Muscle of leg (tissue), 11 donors: ENCODE data around the gene VPS51. TPM values are rescaled to one million over a fixed set of nuclear protein-coding genes. Genes with fewer than 3 reads are reported as not detected.

Source experiments
- DNase-seq: peaks from one replicate; pipeline ENCODE4 v3.0.0; 2013
- H3K27ac ChIP-seq: one replicate; pipeline ENCODE4 v1.5.1; 2013; ENCODE audit warnings: mild to moderate bottlenecking, low read length, control low read depth
- H3K27me3 ChIP-seq: one replicate; pipeline ENCODE4 v1.6.1; 2013; ENCODE audit warnings: low read length; ENCODE audit not compliant: control insufficient read depth, insufficient read depth
- H3K36me3 ChIP-seq: one replicate; pipeline ENCODE4 v1.6.1; 2013; ENCODE audit warnings: low read length; ENCODE audit not compliant: control insufficient read depth, insufficient read depth
- H3K4me1 ChIP-seq: one replicate; pipeline ENCODE4 v1.6.1; 2013; ENCODE audit warnings: low read length; ENCODE audit not compliant: control insufficient read depth, insufficient read depth
- H3K4me3 ChIP-seq: one replicate; pipeline ENCODE4 v1.5.1; 2013; ENCODE audit warnings: low read length, control low read depth
- H3K9me3 ChIP-seq: replicated peaks from 2 replicates; pipeline ENCODE4 v1.6.1; 2013; ENCODE audit warnings: low read depth, low read length; ENCODE audit not compliant: control insufficient read depth
- WGBS: methylation state at CpG from one replicate; pipeline ENCODE4 v1.1.5; 2013; ENCODE audit warnings: missing lambda C conversion rate; ENCODE audit not compliant: insufficient coverage; 5-methylcytosine and 5-hydroxymethylcytosine counted together
- polyA plus RNA-seq, 8 donors: library from polyadenylated mRNA; unstranded; fragments of 120-200 nt; gene quantifications; one replicate each; pipeline versions ENCODE4 v1.2.1 to v1.2.3, GENCODE V29; 2013; ENCODE audit warnings: inconsistent platforms in 1 of 8, low replicate concordance in 1 of 8; ENCODE audit not compliant: insufficient read length in 8 of 8, insufficient read depth in 1 of 8
- total RNA-seq: library from RNA; stranded (reverse); fragments of 120-200 nt; gene quantifications from one replicate; pipeline ENCODE4 v1.2.4, GENCODE V29; 2013

VPS51 gene
- total and polyA plus RNA-seq, 9 donors: 109 to 147 (median 135) TPM

- DNase-seq: peak; percentile 92
- Histone ChIP-seq H3K9me3 (peaks cover 4% of the 10 kb centered on the region), H3K4me3 (no peak overlapping the region), H3K27me3 (peaks cover 2% of the 10 kb centered on the region), H3K27ac (peak overlapping the region; percentile 67), H3K4me1 (peaks cover 14% of the 10 kb centered on the region), H3K36me3 (no peaks in the 10 kb centered on the region)
- WGBS: 6% methylated on average over 10 of the region's 12 CpGs
Measured at GRCh38 chr11:65150509-65151299, 54.7 kb downstream of the VPS51 start.

- WGBS: 56% methylated on average over 3 of the region's 3 CpGs
- peak overlapping the region; percentile 67 for H3K27ac ChIP-seq
- H3K4me3 ChIP-seq: no peak overlapping the region
- peaks cover 4% of the 10 kb centered on the region for H3K9me3 ChIP-seq
- DNase-seq: no peak
- no peaks in the 10 kb centered on the region for H3K36me3 ChIP-seq
- peaks cover 14% of the 10 kb centered on the region for H3K4me1 ChIP-seq
- peaks cover 2% of the 10 kb centered on the region for H3K27me3 ChIP-seq
Measured at GRCh38 chr11:65151331-65151899, 55.4 kb downstream of the VPS51 start.

- Histone ChIP-seq H3K27me3 (peaks cover 2% of the 10 kb centered on the region), H3K4me3 (no peak overlapping the region), H3K9me3 (peaks cover 4% of the 10 kb centered on the region), H3K36me3 (no peaks in the 10 kb centered on the region), H3K27ac (no peak overlapping the region), H3K4me1 (peaks cover 14% of the 10 kb centered on the region)
- DNase-seq: no peak
- WGBS: 53% methylated on average over 2 of the region's 2 CpGs
Measured at GRCh38 chr11:65152122-65152521, 56.1 kb downstream of the VPS51 start.

- DNase-seq: no peak
- H3K36me3 ChIP-seq: no peaks in the 10 kb centered on the region
- no peaks in the 10 kb centered on the region for H3K4me1 ChIP-seq
- WGBS: no CpG with 5 or more reads among the region's 3 CpGs
- H3K4me3 ChIP-seq: no peak overlapping the region
- peaks cover 5% of the 10 kb centered on the region for H3K27me3 ChIP-seq
- H3K9me3 ChIP-seq: no peaks in the 10 kb centered on the region
- H3K27ac ChIP-seq: no peak overlapping the region
Measured at GRCh38 chr11:65156256-65156655, 60.2 kb downstream of the VPS51 start.

GRCh38 chr11:65156926-65157325, 60.9 kb downstream of the VPS51 start:
- no peaks in the 10 kb centered on the region for H3K36me3 ChIP-seq
- DNase-seq: no peak
- H3K9me3 ChIP-seq: no peaks in the 10 kb centered on the region
- H3K27ac ChIP-seq: no peak overlapping the region
- H3K4me1 ChIP-seq: no peaks in the 10 kb centered on the region
- 89% methylated on average over 3 of the region's 3 CpGs for WGBS
- peaks cover 5% of the 10 kb centered on the region for H3K27me3 ChIP-seq
- no peak overlapping the region for H3K4me3 ChIP-seq

GRCh38 chr11:65157336-65157735, 61.3 kb downstream of the VPS51 start:
- H3K9me3 ChIP-seq: no peaks in the 10 kb centered on the region
- H3K27ac ChIP-seq: no peak overlapping the region
- no peak for DNase-seq
- WGBS: 65% methylated on average over 3 of the region's 3 CpGs
- no peak overlapping the region for H3K4me3 ChIP-seq
- peaks cover 5% of the 10 kb centered on the region for H3K27me3 ChIP-seq
- no peaks in the 10 kb centered on the region for H3K4me1 ChIP-seq
- no peaks in the 10 kb centered on the region for H3K36me3 ChIP-seq

GRCh38 chr11:65159012-65159411, 63.0 kb downstream of the VPS51 start:
- no peak overlapping the region for H3K27ac ChIP-seq
- no peaks in the 10 kb centered on the region for H3K36me3 ChIP-seq
- H3K4me1 ChIP-seq: no peaks in the 10 kb centered on the region
- H3K4me3 ChIP-seq: no peak overlapping the region
- no peak for DNase-seq
- H3K9me3 ChIP-seq: no peaks in the 10 kb centered on the region
- peaks cover 2% of the 10 kb centered on the region for H3K27me3 ChIP-seq
- no CpG with 5 or more reads among the region's 5 CpGs for WGBS

- DNase-seq: no peak
- H3K27me3 ChIP-seq: peaks cover 2% of the 10 kb centered on the region
- H3K9me3 ChIP-seq: no peaks in the 10 kb centered on the region
- H3K36me3 ChIP-seq: no peaks in the 10 kb centered on the region
- H3K4me3 ChIP-seq: no peak overlapping the region
- H3K4me1 ChIP-seq: no peaks in the 10 kb centered on the region
- WGBS: no CpG with 5 or more reads among the region's 3 CpGs
- H3K27ac ChIP-seq: no peak overlapping the region
Measured at GRCh38 chr11:65160643-65161042, 64.6 kb downstream of the VPS51 start.

Other genes starting within 250 kb of the VPS51 start
- 46.1 TPM for gene EHD1, start 217.6 kb upstream of the VPS51 start, total RNA-seq
- gene EHD1, start 217.6 kb upstream of the VPS51 start, polyA plus RNA-seq: 100 to 1,000 TPM in 4 of 8 donors, 10 to 100 TPM in 4; 86.2 to 117 (median 96.7) TPM
- 7.5 TPM for gene ATG2A, start 179.0 kb upstream of the VPS51 start, total RNA-seq
- gene ATG2A, start 179.0 kb upstream of the VPS51 start, polyA plus RNA-seq: 10 to 100 TPM in 7 of 8 donors, 1 to 10 TPM in 1; 10.0 to 16.0 (median 13.0) TPM
- gene PPP2R5B, start 171.5 kb upstream of the VPS51 start, total RNA-seq: 5.6 TPM
- 10 to 100 TPM; 10.0 to 16.9 (median 12.1) TPM for gene PPP2R5B, start 171.5 kb upstream of the VPS51 start, polyA plus RNA-seq
- gene GPHA2, start 160.3 kb upstream of the VPS51 start, total RNA-seq: not detected
- under 1 TPM in 4 of 8 donors, not detected in 4; 0.15 to 0.53 (median 0.24) TPM for gene GPHA2, start 160.3 kb upstream of the VPS51 start, polyA plus RNA-seq
- not detected for gene MAJIN, start 124.1 kb upstream of the VPS51 start, total RNA-seq
- not detected for gene MAJIN, start 124.1 kb upstream of the VPS51 start, polyA plus RNA-seq
- 0.62 TPM for gene BATF2, start 99.2 kb upstream of the VPS51 start, total RNA-seq
- gene BATF2, start 99.2 kb upstream of the VPS51 start, polyA plus RNA-seq: 1 to 10 TPM in 4 of 8 donors, under 1 TPM in 4; 0.84 to 1.9 (median 1.1) TPM
- gene ARL2, start 82.1 kb upstream of the VPS51 start, total RNA-seq: 84.6 TPM
- gene ARL2, start 82.1 kb upstream of the VPS51 start, polyA plus RNA-seq: 100 to 1,000 TPM in 1 of 8 donors, 10 to 100 TPM in 7; 80.5 to 101 (median 89.1) TPM
- gene SNX15, start 68.8 kb upstream of the VPS51 start, total RNA-seq: 18.3 TPM
- gene SNX15, start 68.8 kb upstream of the VPS51 start, polyA plus RNA-seq: 10 to 100 TPM; 19.6 to 29.6 (median 23.2) TPM
- 6.7 TPM for gene SAC3D1, start 55.0 kb upstream of the VPS51 start, total RNA-seq
- 10 to 100 TPM; 12.5 to 16.0 (median 15.1) TPM for gene SAC3D1, start 55.0 kb upstream of the VPS51 start, polyA plus RNA-seq
- gene NAALADL1, start 37.7 kb upstream of the VPS51 start, total RNA-seq: 13.6 TPM
- 10 to 100 TPM in 5 of 8 donors, 1 to 10 TPM in 3; 6.2 to 14.0 (median 10.7) TPM for gene NAALADL1, start 37.7 kb upstream of the VPS51 start, polyA plus RNA-seq
- 6.6 TPM for gene CDCA5, start 12.2 kb upstream of the VPS51 start, total RNA-seq
- gene CDCA5, start 12.2 kb upstream of the VPS51 start, polyA plus RNA-seq: 10 to 100 TPM in 7 of 8 donors, 1 to 10 TPM in 1; 9.7 to 17.0 (median 14.4) TPM
- gene ZFPL1, start 12.0 kb upstream of the VPS51 start, total RNA-seq: 23.2 TPM
- 10 to 100 TPM; 20.6 to 26.3 (median 24.0) TPM for gene ZFPL1, start 12.0 kb upstream of the VPS51 start, polyA plus RNA-seq
- gene TM7SF2, start 15.7 kb downstream of the VPS51 start, total RNA-seq: 6.5 TPM
- gene TM7SF2, start 15.7 kb downstream of the VPS51 start, polyA plus RNA-seq: 10 to 100 TPM in 1 of 8 donors, 1 to 10 TPM in 7; 4.1 to 14.4 (median 7.5) TPM
- 5.1 TPM for gene ZNHIT2, start 21.5 kb downstream of the VPS51 start, total RNA-seq
- gene ZNHIT2, start 21.5 kb downstream of the VPS51 start, polyA plus RNA-seq: 1 to 10 TPM; 4.2 to 6.0 (median 4.8) TPM
- 998 TPM for gene FAU, start 25.9 kb downstream of the VPS51 start, total RNA-seq
- gene FAU, start 25.9 kb downstream of the VPS51 start, polyA plus RNA-seq: 1,000 to 10,000 TPM in 7 of 8 donors, 100 to 1,000 TPM in 1; 971 to 1,242 (median 1,085) TPM
- gene MRPL49, start 26.1 kb downstream of the VPS51 start, total RNA-seq: 30.3 TPM
- gene MRPL49, start 26.1 kb downstream of the VPS51 start, polyA plus RNA-seq: 10 to 100 TPM; 19.5 to 31.1 (median 25.4) TPM
- 10.0 TPM for gene SYVN1, start 38.3 kb downstream of the VPS51 start, total RNA-seq
- 10 to 100 TPM; 31.1 to 53.4 (median 41.1) TPM for gene SYVN1, start 38.3 kb downstream of the VPS51 start, polyA plus RNA-seq
- gene SPDYC, start 74.0 kb downstream of the VPS51 start, total RNA-seq: not detected
- under 1 TPM in 1 of 8 donors, not detected in 7; 0.16 TPM for gene SPDYC, start 74.0 kb downstream of the VPS51 start, polyA plus RNA-seq
- 46.7 TPM for gene CAPN1, start 85.7 kb downstream of the VPS51 start, total RNA-seq
- 10 to 100 TPM; 69.1 to 90.2 (median 80.1) TPM for gene CAPN1, start 85.7 kb downstream of the VPS51 start, polyA plus RNA-seq
- 18.8 TPM for gene POLA2, start 165.7 kb downstream of the VPS51 start, total RNA-seq
- 10 to 100 TPM; 35.4 to 64.7 (median 51.6) TPM for gene POLA2, start 165.7 kb downstream of the VPS51 start, polyA plus RNA-seq
- gene CDC42EP2, start 218.7 kb downstream of the VPS51 start, total RNA-seq: 20.8 TPM
- gene CDC42EP2, start 218.7 kb downstream of the VPS51 start, polyA plus RNA-seq: 10 to 100 TPM; 26.9 to 42.4 (median 35.4) TPM
- gene DPF2, start 237.6 kb downstream of the VPS51 start, total RNA-seq: 31.0 TPM
- 10 to 100 TPM; 43.9 to 62.4 (median 52.2) TPM for gene DPF2, start 237.6 kb downstream of the VPS51 start, polyA plus RNA-seq